Cardiac muscle cell (in vitro differentiated cells and primary cell): ENCODE results near the gene TBXAS1. TPM values are rescaled to one million over a fixed set of nuclear protein-coding genes. Genes with fewer than 3 reads are reported as not detected.

Experiments
- DNase-seq, 2 donors: peaks; one replicate each; pipeline versions ENCODE4 v3.0.0 to v3.0.0-alpha.2; 2010 to 2017; ENCODE audit warnings: low read depth in 1 of 2, low spot score in 1 of 2
- H3K27ac ChIP-seq: fragments of 200-600 bp; sonication (generic); 2 replicates; pipeline ENCODE4 v1.5.1; 2016
- H3K27me3 ChIP-seq: fragments of 200-600 bp; sonication (generic); 2 replicates; pipeline ENCODE4 v1.6.0; 2016; ENCODE audit warnings: control low read depth
- H3K36me3 ChIP-seq: fragments of 200-600 bp; sonication (generic); 2 replicates; pipeline ENCODE4 v1.5.1; 2016; ENCODE audit warnings: control low read depth
- H3K4me1 ChIP-seq: fragments of 200-600 bp; sonication (generic); 2 replicates; pipeline ENCODE4 v1.8.1; 2017; ENCODE audit warnings: low read depth, mild to moderate bottlenecking, mixed run types
- H3K4me3 ChIP-seq: fragments of 200-600 bp; sonication (generic); 2 replicates; pipeline ENCODE4 v1.5.1; 2016; ENCODE audit warnings: mild to moderate bottlenecking
- H3K9me3 ChIP-seq: fragments of 200-600 bp; sonication (generic); 2 replicates; pipeline ENCODE4 v1.5.1; 2017; ENCODE audit warnings: low read depth, mild to moderate bottlenecking, control low read depth
- polyA plus RNA-seq: library from polyadenylated mRNA; unstranded; fragments of >200 nt; fragmentation: Nextera tagmentation; extraction: Ambion mirVana; gene quantifications from 2 replicates; pipeline ENCODE4 v1.2.1, GENCODE V29; 2016
- total RNA-seq: library from RNA; depleted of rRNA; stranded (reverse); fragments of >200 nt; gene quantifications from 2 replicates; pipeline ENCODE4 v1.2.3, GENCODE V29; 2016
- TF ChIP-seq, protein P1 (sequence below): IDR thresholded peaks from 2 replicates; pipeline ENCODE4 v1.5.1; 2012; ENCODE audit warnings: low read depth, mild to moderate bottlenecking, low read length

The TBXAS1 gene
- total and polyA plus RNA-seq, 2 experiments from 2014 or later = 0.83 to 6.2 TPM

DNA sequence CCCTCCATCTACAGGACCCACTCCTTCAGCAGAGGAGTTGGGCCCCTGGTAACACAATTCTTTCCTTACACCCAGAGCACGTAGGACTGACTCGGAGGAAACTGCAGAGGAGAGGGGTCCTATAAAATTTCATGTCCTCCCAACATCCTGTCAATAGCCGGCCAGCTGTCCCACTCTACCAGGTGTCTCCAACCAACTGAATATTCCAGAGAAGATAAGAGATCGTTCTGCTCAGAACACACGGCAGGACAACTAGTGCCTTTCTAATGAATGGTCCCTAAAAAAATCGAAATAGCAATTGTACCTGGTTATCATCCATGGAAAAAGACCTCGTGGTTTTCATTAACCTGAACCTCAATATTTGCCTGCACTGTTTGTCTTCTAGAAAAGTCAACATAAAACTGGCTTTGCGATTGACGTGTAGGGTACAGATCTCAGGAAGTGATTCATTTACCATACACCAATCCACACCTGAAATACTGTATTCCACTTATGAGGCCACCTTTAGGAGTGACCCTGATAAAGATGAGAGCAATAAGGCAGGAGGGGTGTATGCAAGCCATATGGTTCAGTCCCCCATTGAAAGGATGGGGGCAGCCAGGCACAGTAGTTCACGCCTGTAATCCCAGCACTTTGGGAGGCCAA, 121.9 kb downstream of the TBXAS1 start:
- Histone ChIP-seq H3K4me1 (no peaks in the 10 kb centered on the region), H3K4me3 (no peak overlapping the region), H3K36me3 (no peaks in the 10 kb centered on the region), H3K9me3 (no peaks in the 10 kb centered on the region), H3K27ac (no peak overlapping the region), H3K27me3 (no peaks in the 10 kb centered on the region)
- TF ChIP-seq, protein P1, sequence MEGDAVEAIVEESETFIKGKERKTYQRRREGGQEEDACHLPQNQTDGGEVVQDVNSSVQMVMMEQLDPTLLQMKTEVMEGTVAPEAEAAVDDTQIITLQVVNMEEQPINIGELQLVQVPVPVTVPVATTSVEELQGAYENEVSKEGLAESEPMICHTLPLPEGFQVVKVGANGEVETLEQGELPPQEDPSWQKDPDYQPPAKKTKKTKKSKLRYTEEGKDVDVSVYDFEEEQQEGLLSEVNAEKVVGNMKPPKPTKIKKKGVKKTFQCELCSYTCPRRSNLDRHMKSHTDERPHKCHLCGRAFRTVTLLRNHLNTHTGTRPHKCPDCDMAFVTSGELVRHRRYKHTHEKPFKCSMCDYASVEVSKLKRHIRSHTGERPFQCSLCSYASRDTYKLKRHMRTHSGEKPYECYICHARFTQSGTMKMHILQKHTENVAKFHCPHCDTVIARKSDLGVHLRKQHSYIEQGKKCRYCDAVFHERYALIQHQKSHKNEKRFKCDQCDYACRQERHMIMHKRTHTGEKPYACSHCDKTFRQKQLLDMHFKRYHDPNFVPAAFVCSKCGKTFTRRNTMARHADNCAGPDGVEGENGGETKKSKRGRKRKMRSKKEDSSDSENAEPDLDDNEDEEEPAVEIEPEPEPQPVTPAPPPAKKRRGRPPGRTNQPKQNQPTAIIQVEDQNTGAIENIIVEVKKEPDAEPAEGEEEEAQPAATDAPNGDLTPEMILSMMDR = no peak
- no peak for DNase-seq

DNA sequence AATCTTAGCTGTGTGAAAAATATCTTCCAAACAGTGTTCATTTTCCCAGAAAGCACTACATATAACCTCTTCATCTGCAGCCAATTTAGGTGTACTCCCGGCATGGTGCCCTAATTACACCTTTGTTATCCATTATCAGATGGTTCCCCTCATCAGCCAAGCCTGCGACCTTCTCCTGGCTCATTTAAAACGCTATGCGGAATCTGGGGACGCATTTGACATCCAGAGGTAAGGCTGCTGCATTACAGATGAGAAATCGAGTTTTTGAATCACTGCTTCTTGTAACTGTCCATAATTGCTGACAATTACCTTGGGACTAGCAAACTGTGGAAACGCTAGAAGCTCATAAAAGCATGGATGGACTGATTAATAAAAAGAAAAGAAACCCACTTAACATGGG, 124.2 kb downstream of the TBXAS1 start:
- H3K9me3 ChIP-seq = no peaks in the 10 kb centered on the region
- no peak overlapping the region for H3K27ac ChIP-seq
- H3K36me3 ChIP-seq = no peaks in the 10 kb centered on the region
- H3K27me3 ChIP-seq = no peaks in the 10 kb centered on the region
- no peak overlapping the region for H3K4me3 ChIP-seq
- no peak for DNase-seq
- H3K4me1 ChIP-seq = no peaks in the 10 kb centered on the region
- TF ChIP-seq, protein P1 = no peak

DNA sequence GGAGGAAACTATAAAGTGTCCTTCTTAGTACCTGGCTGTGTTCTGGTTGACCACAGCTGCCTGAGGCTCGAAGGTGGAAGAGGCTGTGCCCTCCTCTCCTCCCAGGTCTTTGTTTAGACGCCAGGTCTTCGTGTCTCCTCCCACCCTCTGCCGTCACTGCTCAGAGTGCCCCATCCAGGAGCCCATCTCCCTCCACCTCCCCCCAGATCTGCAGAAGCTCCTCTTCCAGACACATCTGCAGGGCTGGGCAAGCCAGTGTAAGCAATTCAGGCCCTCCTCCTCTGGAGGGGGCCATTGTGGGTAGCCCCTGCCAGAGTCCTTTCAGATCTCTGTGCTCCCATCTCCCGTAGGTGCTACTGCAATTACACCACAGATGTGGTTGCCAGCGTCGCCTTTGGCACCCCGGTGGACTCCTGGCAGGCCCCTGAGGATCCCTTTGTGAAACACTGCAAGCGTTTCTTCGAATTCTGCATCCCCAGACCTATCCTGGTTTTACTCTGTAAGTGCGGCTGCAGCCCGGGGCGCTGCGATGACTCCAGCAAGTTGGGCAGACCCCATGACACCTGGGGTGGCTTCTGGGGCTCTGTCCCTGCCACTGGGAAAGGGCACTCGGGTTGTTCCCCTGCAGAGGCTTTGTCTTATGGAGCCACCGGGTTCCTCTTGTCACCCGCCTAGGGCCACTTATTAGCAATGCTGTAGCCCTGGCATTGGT, 126.2 kb downstream of the TBXAS1 start:
- H3K27ac ChIP-seq = no peak overlapping the region
- H3K4me3 ChIP-seq = no peak overlapping the region
- TF ChIP-seq, protein P1 = no peak
- H3K4me1 ChIP-seq = no peaks in the 10 kb centered on the region
- no peaks in the 10 kb centered on the region for H3K36me3 ChIP-seq
- no peaks in the 10 kb centered on the region for H3K27me3 ChIP-seq
- no peak for DNase-seq
- no peaks in the 10 kb centered on the region for H3K9me3 ChIP-seq

DNA sequence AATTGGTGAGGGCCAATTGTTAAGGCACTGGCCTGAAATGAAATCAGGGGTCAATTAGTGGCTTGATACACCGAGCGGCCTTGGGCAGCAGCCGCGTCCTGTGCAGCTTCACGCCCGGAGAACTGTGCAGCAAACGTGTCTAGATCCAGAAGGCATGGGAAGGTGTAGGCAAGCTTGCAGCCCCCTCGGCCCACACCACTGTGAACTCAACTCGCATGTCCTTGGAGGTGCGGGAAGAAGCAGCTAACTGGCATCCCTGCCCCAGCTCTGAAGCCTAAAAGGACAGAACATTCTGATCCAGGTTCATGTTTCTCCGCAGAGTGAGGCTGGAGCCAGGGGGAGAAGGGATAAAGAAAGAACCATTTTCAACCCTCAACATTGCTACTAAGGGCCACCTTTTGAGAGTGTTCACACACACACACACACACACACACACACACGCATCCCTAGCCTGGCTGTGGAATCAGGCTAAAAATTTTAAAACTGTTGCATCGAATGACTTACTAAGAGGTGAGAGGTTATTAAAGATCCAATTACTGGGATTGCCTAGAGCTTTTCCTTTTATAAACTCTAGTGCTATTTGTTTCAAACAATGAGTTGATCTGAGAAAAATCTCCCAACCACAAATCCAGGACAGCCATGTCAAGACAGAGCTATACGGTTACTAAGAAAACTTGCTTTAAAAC, 129.7 kb downstream of the TBXAS1 start:
- Histone ChIP-seq H3K4me3 (no peak overlapping the region), H3K4me1 (no peaks in the 10 kb centered on the region), H3K27ac (no peak overlapping the region), H3K9me3 (no peaks in the 10 kb centered on the region), H3K36me3 (no peaks in the 10 kb centered on the region), H3K27me3 (no peaks in the 10 kb centered on the region)
- TF ChIP-seq, protein P1 = no peak
- DNase-seq = no peak

DNA sequence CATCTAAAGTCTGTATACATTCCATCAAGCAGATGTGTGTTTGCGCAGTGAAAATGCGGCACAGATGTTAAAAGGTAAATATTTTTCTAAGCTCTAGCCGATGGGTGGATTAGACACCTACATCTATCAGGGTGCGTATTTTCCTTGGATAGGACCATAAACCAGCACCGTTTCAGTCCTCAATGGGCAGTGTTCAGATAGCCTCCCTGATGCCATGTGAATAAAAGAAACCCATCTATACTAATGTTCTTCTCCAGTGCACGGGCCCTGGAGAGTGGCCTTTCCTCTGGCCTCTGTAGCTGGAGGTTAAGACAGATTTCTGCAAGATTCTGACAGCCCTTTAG, 130.2 kb downstream of the TBXAS1 start:
- DNase-seq = no peak
- Histone ChIP-seq H3K4me1 (no peaks in the 10 kb centered on the region), H3K4me3 (no peak overlapping the region), H3K36me3 (no peaks in the 10 kb centered on the region), H3K27me3 (no peaks in the 10 kb centered on the region), H3K9me3 (no peaks in the 10 kb centered on the region), H3K27ac (no peak overlapping the region)
- TF ChIP-seq, protein P1 = no peak
